Upper lobe of left lung (tissue), 6 donors: Measurements from ENCODE around the gene TMED6. TPM values are rescaled to one million over a fixed set of nuclear protein-coding genes. Genes with fewer than 3 reads are reported as not detected.

ENCODE experiments used
- ATAC-seq, 2 donors: fragments of 200-7000 bp; cut with Tn5 transposase; one replicate each; pipeline ENCODE4 v1.9.1; 2022; ENCODE audit warnings: mild to moderate bottlenecking in 2 of 2, moderate library complexity in 2 of 2; ENCODE audit not compliant: low FRiP score in 2 of 2
- DNase-seq, 2 donors: peaks; one replicate each; pipeline ENCODE4 v3.0.0-alpha.2; 2019 to 2020
- H3K27ac ChIP-seq, 4 donors: fragments of 200-600 bp; sonication (generic); one replicate each; pipeline ENCODE4 v1.5.1; 2016 to 2019
- H3K27me3 ChIP-seq, 4 donors: fragments of 200-600 bp; sonication (generic); one replicate each; pipeline ENCODE4 v1.5.1; 2017 to 2019
- H3K36me3 ChIP-seq, 4 donors: fragments of 200-600 bp; sonication (generic); one replicate each; pipeline ENCODE4 v1.5.1; 2016 to 2019
- H3K4me1 ChIP-seq, 4 donors: fragments of 200-600 bp; sonication (generic); one replicate each; pipeline ENCODE4 v1.5.1; 2018 to 2019
- H3K4me3 ChIP-seq, 4 donors: fragments of 200-600 bp; sonication (generic); one replicate each; pipeline ENCODE4 v1.5.1; 2017 to 2019; ENCODE audit warnings: mild to moderate bottlenecking in 2 of 4, moderate library complexity in 1 of 4
- H3K9me3 ChIP-seq, 4 donors: fragments of 200-600 bp; sonication (generic); one replicate each; pipeline ENCODE4 v1.5.1; 2018 to 2019
- EP300 ChIP-seq, 4 donors: sonication (generic); formaldehyde crosslinking; IDR thresholded peaks; one replicate each; pipeline ENCODE4 v1.5.1; 2017; ENCODE audit warnings: antibody characterized with exemption in 4 of 4, control low read depth in 2 of 4
- POLR2A ChIP-seq, 4 donors: fragments of 450-650 bp; IDR thresholded peaks; one replicate each; pipeline ENCODE4 v1.5.1; 2016 to 2017; ENCODE audit warnings: antibody characterized with exemption in 4 of 4, mild to moderate bottlenecking in 2 of 4
- POLR2AphosphoS5 ChIP-seq, 2 donors: sonication (generic); formaldehyde crosslinking; IDR thresholded peaks; one replicate each; pipeline ENCODE4 v1.5.1; 2017; ENCODE audit warnings: antibody characterized with exemption in 2 of 2
- WGBS, 2 donors: methylation state at CpG; one replicate each; pipeline ENCODE4 v1.1.5; 2017 to 2018; 5-methylcytosine and 5-hydroxymethylcytosine counted together
- total RNA-seq, 6 donors: library from RNA; depleted of rRNA in 4 of 6; stranded (reverse); fragments of >200 nt in 4 of 6; gene quantifications; one replicate each; pipeline versions ENCODE4 v1.1.0 to v1.2.1, GENCODE V29; 2016 to 2021
- TF ChIP-seq, protein P1 (sequence below), 6 experiments: fragments of 450-650 bp in 4 of 6; fragments of 200-600 bp in 2 of 6; sonication (generic) in 2 of 6; IDR thresholded peaks; one replicate each; pipeline ENCODE4 v1.5.1; 2016 to 2019; ENCODE audit warnings: antibody characterized with exemption in 6 of 6
- donor health status: DM: no; HTN: no; CAD: no; lungs with moderate emphysema.
- donor health status: DM: no; HTN: yes; CAD: no; lungs with severe emphysema.

Gene TMED6
- 1 to 10 TPM in 2 of 6 donors, under 1 TPM in 2, not detected in 2; 0.43 to 2.6 (median 1.1) TPM for total RNA-seq

DNA sequence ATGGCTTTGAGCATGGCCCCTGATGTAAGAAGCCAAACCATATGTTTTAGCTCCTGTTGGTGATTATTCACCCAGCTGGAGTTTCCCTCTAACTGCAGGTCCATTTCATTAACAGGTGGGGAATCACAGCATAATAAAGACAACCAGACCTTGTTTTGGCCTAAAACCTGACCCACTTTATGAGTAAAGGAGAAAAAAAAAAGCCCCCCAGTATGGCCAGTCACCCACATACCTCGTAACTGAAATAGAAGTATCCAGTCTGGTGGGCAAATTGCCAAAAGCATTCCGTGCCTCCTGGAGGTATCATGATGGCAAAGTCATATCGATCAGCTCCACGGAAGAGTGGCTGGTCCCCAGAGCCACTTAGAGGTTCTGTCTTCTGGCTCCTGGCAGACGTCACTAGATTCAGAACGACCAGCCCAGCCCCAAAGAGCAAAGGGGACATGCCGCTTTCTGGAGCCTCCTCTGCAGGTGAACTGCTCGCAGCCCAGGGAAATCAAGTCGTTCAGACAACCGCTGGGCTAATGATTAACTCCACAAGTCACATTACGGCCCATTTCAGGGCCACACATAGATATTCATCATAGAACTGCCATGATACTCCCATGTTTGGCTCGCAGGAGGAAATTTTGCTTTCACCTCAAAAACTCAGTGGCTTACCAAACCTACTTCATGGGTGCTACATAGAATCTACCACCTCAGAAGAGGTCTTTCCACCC is at the start of gene TMED6:
TSS of gene TMED6 (minus strand) at position 478 of the 719 bp plus-strand sequence. CDS start at position 445, 33 bp downstream.
- peak in 1 of 2 donors; percentile 52 for DNase-seq
- Histone ChIP-seq H3K36me3 (peaks cover 3 to 39% (median 10%) of the 10 kb centered on the region in 4 donors), H3K4me1 (peaks cover 0 to 12% (median 0%) of the 10 kb centered on the region in 4 donors), H3K9me3 (no peaks in the 10 kb centered on the region), H3K4me3 (peak within 1 kb of the TSS in 1 of 4 donors; percentile 28), H3K27me3 (no peaks in the 10 kb centered on the region), H3K27ac (no peak within 1 kb of the TSS)
- TF ChIP-seq POLR2AphosphoS5 (IDR thresholded peaks at IDR 0.05), result no peak
- TF ChIP-seq, protein P1, sequence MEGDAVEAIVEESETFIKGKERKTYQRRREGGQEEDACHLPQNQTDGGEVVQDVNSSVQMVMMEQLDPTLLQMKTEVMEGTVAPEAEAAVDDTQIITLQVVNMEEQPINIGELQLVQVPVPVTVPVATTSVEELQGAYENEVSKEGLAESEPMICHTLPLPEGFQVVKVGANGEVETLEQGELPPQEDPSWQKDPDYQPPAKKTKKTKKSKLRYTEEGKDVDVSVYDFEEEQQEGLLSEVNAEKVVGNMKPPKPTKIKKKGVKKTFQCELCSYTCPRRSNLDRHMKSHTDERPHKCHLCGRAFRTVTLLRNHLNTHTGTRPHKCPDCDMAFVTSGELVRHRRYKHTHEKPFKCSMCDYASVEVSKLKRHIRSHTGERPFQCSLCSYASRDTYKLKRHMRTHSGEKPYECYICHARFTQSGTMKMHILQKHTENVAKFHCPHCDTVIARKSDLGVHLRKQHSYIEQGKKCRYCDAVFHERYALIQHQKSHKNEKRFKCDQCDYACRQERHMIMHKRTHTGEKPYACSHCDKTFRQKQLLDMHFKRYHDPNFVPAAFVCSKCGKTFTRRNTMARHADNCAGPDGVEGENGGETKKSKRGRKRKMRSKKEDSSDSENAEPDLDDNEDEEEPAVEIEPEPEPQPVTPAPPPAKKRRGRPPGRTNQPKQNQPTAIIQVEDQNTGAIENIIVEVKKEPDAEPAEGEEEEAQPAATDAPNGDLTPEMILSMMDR (IDR thresholded peaks at IDR 0.05), result no peak
- TF ChIP-seq POLR2A (IDR thresholded peaks at IDR 0.05), result no peak
- no peak for TF ChIP-seq EP300 (IDR thresholded peaks at IDR 0.05)
- no peak for ATAC-seq
- 65 to 70% methylated on average over 12 of the region's 12 CpGs for WGBS, 2 donors

- 48 to 55% methylated on average over 3 of the region's 3 CpGs for WGBS, 2 donors
- Histone ChIP-seq H3K4me1 (peaks cover 37 to 59% (median 50%) of the 10 kb centered on the region in 4 donors), H3K4me3 (no peak overlapping the region), H3K27ac (no peak overlapping the region), H3K27me3 (no peaks in the 10 kb centered on the region), H3K9me3 (no peaks in the 10 kb centered on the region), H3K36me3 (no peaks in the 10 kb centered on the region)
- TF ChIP-seq EP300 (IDR thresholded peaks at IDR 0.05) (no peak), POLR2A (IDR thresholded peaks at IDR 0.05) (no peak), POLR2AphosphoS5 (IDR thresholded peaks at IDR 0.05) (no peak)
- TF ChIP-seq, protein P1 (IDR thresholded peaks at IDR 0.05), result no peak
- no peak for DNase-seq
- ATAC-seq, result no peak
These were observed 47.8 kb upstream of the TMED6 start for GRCh38 chr16:69399361-69399760.

DNA sequence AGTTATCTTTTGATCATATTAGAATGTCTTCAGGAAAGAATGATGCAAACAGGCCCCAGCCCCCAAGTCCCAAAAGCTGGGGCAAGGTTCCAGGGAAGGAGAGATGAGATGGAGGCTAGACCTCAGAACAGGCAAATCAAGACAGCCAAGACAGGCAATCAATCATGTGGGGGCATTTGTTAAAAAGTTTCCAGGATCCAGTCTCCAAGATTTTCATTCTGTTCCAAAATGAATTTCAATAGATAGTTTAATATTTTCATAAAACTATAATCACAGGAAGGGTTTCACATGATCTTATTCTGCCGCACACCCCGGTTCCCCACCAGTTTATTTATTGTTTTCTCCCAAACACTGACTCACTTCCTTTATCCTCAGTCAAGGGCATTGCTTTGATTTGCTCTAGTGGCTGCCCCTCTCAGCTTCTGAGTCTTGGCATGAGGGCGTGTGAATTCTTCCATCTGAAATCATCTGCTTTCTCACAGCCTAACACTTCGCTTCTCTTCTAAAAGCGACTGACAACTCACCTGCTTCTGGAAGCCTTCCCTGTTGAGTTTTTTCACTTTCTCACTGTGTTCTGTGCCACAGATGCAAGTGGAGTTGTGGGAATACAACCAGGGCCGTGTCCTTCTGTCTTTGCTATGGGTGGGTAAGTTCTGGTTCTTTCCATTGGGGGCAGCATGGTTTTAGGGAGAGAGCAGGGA is 46.4 kb upstream of the TMED6 start:
- H3K4me1 ChIP-seq, result peaks cover 30 to 48% (median 46%) of the 10 kb centered on the region in 4 donors
- H3K27ac ChIP-seq, result peak overlapping the region; percentile 60 to 85 (median 74)
- DNase-seq, result peak in 1 of 2 donors; percentile 29

GRCh38 chr16:69396187-69397061 is 44.8 kb upstream of the TMED6 start:
- peak overlapping the region; percentile 71 to 85 (median 77) for H3K27ac ChIP-seq
- ATAC-seq (peak; percentile 85 to 90), DNase-seq (peak in 1 of 2 donors; percentile 67)
- peak overlapping the region in 1 of 4 donors; percentile 10 for H3K4me3 ChIP-seq
- WGBS, 2 donors, result 17 to 25% methylated on average over 13 of the region's 13 CpGs
- no peaks in the 10 kb centered on the region for H3K9me3 ChIP-seq
- TF ChIP-seq POLR2AphosphoS5 (IDR thresholded peaks at IDR 0.05), result peak; percentile 14 to 41
- TF ChIP-seq POLR2A (IDR thresholded peaks at IDR 0.05), result no peak
- TF ChIP-seq, protein P1 (IDR thresholded peaks at IDR 0.05), result peak; percentile 35 to 78 (median 68)
- no peaks in the 10 kb centered on the region for H3K27me3 ChIP-seq
- H3K4me1 ChIP-seq, result peaks cover 30 to 40% (median 36%) of the 10 kb centered on the region in 4 donors
- no peaks in the 10 kb centered on the region for H3K36me3 ChIP-seq

More for the DNA sequence above, 46.4 kb upstream of the TMED6 start:
- TF ChIP-seq EP300 (IDR thresholded peaks at IDR 0.05), result no peak
- TF ChIP-seq POLR2A (IDR thresholded peaks at IDR 0.05), result no peak
- TF ChIP-seq, protein P1 (IDR thresholded peaks at IDR 0.05), result peak; percentile 34 to 64 (median 50)
- TF ChIP-seq POLR2AphosphoS5 (IDR thresholded peaks at IDR 0.05), result peak in 1 of 2 donors; percentile 11
- no peaks in the 10 kb centered on the region for H3K36me3 ChIP-seq
- ATAC-seq, result peak; percentile 60 to 80
- no peaks in the 10 kb centered on the region for H3K9me3 ChIP-seq
- 32 to 39% methylated on average over 6 of the region's 6 CpGs for WGBS, 2 donors
- H3K4me3 ChIP-seq, result no peak overlapping the region
- H3K27me3 ChIP-seq, result no peaks in the 10 kb centered on the region
